HepG2 (cell line): ENCODE data around the gene CD244. TPM values are rescaled to one million over a fixed set of nuclear protein-coding genes. Genes with fewer than 3 reads are reported as not detected.
A peak's percentile ranks its signal among the peaks of the same experiment; 100 is the strongest.
"Not testable (repeated sequence)": the region's sequence is repeated elsewhere in the genome, so short reads cannot be mapped to it uniquely, and the experiment has no call there.

Source experiments
- ATAC-seq: fragments of 200-7000 bp; cut with Tn5 transposase; 3 replicates; pipeline ENCODE4 v1.9.1; 2020; ENCODE audit warnings: mild to moderate bottlenecking, moderate library complexity
- BruUV-seq: library from RNA; stranded (reverse); fragments of 400-500 nt; replicated peaks from 2 replicates; lab custom pipeline; 2021; lab: Mats Ljungman, UMichigan
- CTCF ChIA-PET: fragments of 300-600 bp; formaldehyde crosslinking; extraction: SDS; loops from one replicate; lab custom pipeline; 2021; ENCODE audit warnings: low total read pairs, inconsistent platforms, low intra/inter-chr PET ratio; lab: Yijun Ruan, JAX
- POLR2A ChIA-PET: fragments of 350-600 bp; sonication (Branson Sonifier 250); formaldehyde crosslinking; loops from one replicate; lab custom pipeline; 2020; ENCODE audit warnings: antibody characterized with exemption, inconsistent platforms; lab: Yijun Ruan, JAX
- DNase-seq: peaks from one replicate; pipeline ENCODE4 v3.0.0-alpha.2; 2015; ENCODE audit warnings: low spot score
- FAIRE-seq: peaks from 3 replicates; lab custom pipeline; 2011; peaks lifted over from hg19 to GRCh38; lab: Jason Lieb, UNC
- H2AFZ ChIP-seq: one replicate; pipeline ENCODE4 v1.6.1; 2011; ENCODE audit warnings: low read length, inconsistent platforms
- H3K27ac ChIP-seq: fragments of 300-600 bp; 3 replicates; pipeline ENCODE4 v1.8.0; 2011; ENCODE audit warnings: mixed run types, mild to moderate bottlenecking, mixed read lengths, low read length, inconsistent platforms; ENCODE audit not compliant: insufficient read depth; ENCODE audit errors: extremely low read length
- H3K27me3 ChIP-seq, 2 experiments: fragments of 200-600 bp in 1 of 2; 2 replicates in 1 of 2; 3 replicates in 1 of 2; pipeline versions ENCODE4 v1.6.0 to v1.8.0; 2011; ENCODE audit warnings: low read length in 2 of 2, mild to moderate bottlenecking in 2 of 2, moderate library complexity in 2 of 2, inconsistent platforms in 1 of 2; ENCODE audit not compliant: insufficient read depth in 2 of 2, control insufficient read depth in 1 of 2
- H3K36me3 ChIP-seq, 2 experiments: fragments of 200-600 bp in 1 of 2; replicated peaks in 1 of 2; 2 replicates in 1 of 2; 3 replicates in 1 of 2; pipeline versions ENCODE4 v1.5.1 to v1.8.0; 2011; ENCODE audit warnings: low read length in 2 of 2, inconsistent platforms in 1 of 2; ENCODE audit not compliant: insufficient read depth in 2 of 2, control insufficient read depth in 1 of 2
- H3K4me1 ChIP-seq: 2 replicates; pipeline ENCODE4 v1.5.1; 2012; ENCODE audit warnings: low read length, inconsistent platforms; ENCODE audit not compliant: insufficient read depth
- H3K4me2 ChIP-seq: 2 replicates; pipeline ENCODE4 v1.6.0; 2011; ENCODE audit warnings: low read depth, low read length, inconsistent platforms
- H3K4me3 ChIP-seq, 3 experiments: fragments of 200-600 bp in 1 of 3; sonication (generic), shearing (Covaris generic) in 1 of 3; replicated peaks in 1 of 3; 2 replicates each; pipeline ENCODE4 v1.5.1; 2011 to 2016; ENCODE audit warnings: low read length in 3 of 3, inconsistent platforms in 2 of 3, low read depth in 2 of 3, mild to moderate bottlenecking in 2 of 3, control low read depth in 1 of 3, mixed read lengths in 1 of 3; ENCODE audit not compliant: insufficient read depth in 1 of 3
- H3K79me2 ChIP-seq: one replicate; pipeline ENCODE4 v1.6.1; 2011; ENCODE audit warnings: low read length, inconsistent platforms; ENCODE audit not compliant: insufficient read depth
- H3K9ac ChIP-seq: 2 replicates; pipeline ENCODE4 v1.6.0; 2011; ENCODE audit warnings: mild to moderate bottlenecking, low read depth, low read length, inconsistent platforms; ENCODE audit not compliant: insufficient read depth
- H3K9me3 ChIP-seq: 2 replicates; pipeline ENCODE4 v1.5.1; 2012; ENCODE audit warnings: mild to moderate bottlenecking, low read length
- H4K20me1 ChIP-seq: 2 replicates; pipeline ENCODE4 v1.6.0; 2011; ENCODE audit warnings: inconsistent platforms, mild to moderate bottlenecking, low read length, moderate library complexity; ENCODE audit not compliant: insufficient read depth
- EP300 ChIP-seq, 3 experiments: sonication (generic) in 1 of 3; formaldehyde crosslinking in 1 of 3; IDR thresholded peaks; 2 replicates each; pipeline versions ENCODE4 v1.5.1 to v1.6.1; 2011 to 2020; ENCODE audit warnings: low read depth in 2 of 3, low read length in 2 of 3, borderline replicate concordance in 1 of 3, improper control_type of control experiment in 1 of 3, mild to moderate bottlenecking in 1 of 3, missing genetic modification reagents in 1 of 3, moderate library complexity in 1 of 3
- RAD51 ChIP-seq: fragments of 450-650 bp; IDR thresholded peaks from 2 replicates; pipeline ENCODE4 v1.6.1; 2016; ENCODE audit warnings: borderline replicate concordance
- RFXANK ChIP-seq: IDR thresholded peaks from 2 replicates; pipeline ENCODE4 v1.6.1; 2016
- SP5 ChIP-seq: IDR thresholded peaks from 2 replicates; pipeline ENCODE4 v1.6.1; 2016; ENCODE audit warnings: low read depth, borderline replicate concordance
- ZFP36L2 ChIP-seq: sonication (generic); formaldehyde crosslinking; IDR thresholded peaks from 2 replicates; pipeline ENCODE4 v1.4.0; 2020; ENCODE audit warnings: missing genetic modification reagents
- ZNF609 ChIP-seq: sonication (generic); formaldehyde crosslinking; IDR thresholded peaks from 2 replicates; pipeline ENCODE4 v1.4.0; 2020; ENCODE audit warnings: mild to moderate bottlenecking, missing genetic modification reagents, borderline replicate concordance
- WGBS: methylation state at CpG from one replicate; pipeline ENCODE4 v1.1.6; 2017; ENCODE audit warnings: low lambda C conversion rate; 5-methylcytosine and 5-hydroxymethylcytosine counted together
- in situ Hi-C: cut with HindIII; loops from 2 replicates; pipeline ENCODE4 v1.10.0; 2017; ENCODE audit warnings: low pct_unique_long_range_greater_than_20kb; ENCODE audit not compliant: extremely low pct_ligation_motif_present
- intact Hi-C: fragments of 100-400 bp; cut with micrococcal nuclease; formaldehyde crosslinking; loops from one replicate; pipeline ENCODE4 v1.10.0; 2022; ENCODE audit not compliant: unreplicated experiment
- polyA plus RNA-seq, 8 experiments: library from polyadenylated mRNA; depleted of rRNA in 3 of 8; stranded (reverse) in 7 of 8; unstranded in 1 of 8; fragments of >200 nt; fragmentation: Illumina TruSeq in 4 of 8; extraction: Trizol in 4 of 8; gene quantifications; 2 replicates each; pipeline versions ENCODE4 v1.2.1 to v1.2.3, GENCODE V29; 2011 to 2016; ENCODE audit warnings: low read depth in 4 of 8, missing spikeins in 1 of 8, mixed read lengths in 1 of 8; ENCODE audit not compliant: insufficient read depth in 1 of 8
- total RNA-seq, 5 experiments: library from RNA; depleted of rRNA; stranded (reverse); fragments of >200 nt; fragmentation: Illumina TruSeq; extraction: Trizol; gene quantifications; 2 replicates each; pipeline ENCODE4 v1.2.3, GENCODE V29; 2016; ENCODE audit warnings: low read depth in 1 of 5

CD244 gene
- total and polyA plus RNA-seq, 2 of the 13 experiments (the other 11 are each of a cell fraction or from before 2014, with no cell fraction given), result 0.09 TPM; not detected in 1

GRCh38 chr1:160868141-160868540, 5.5 kb upstream of the CD244 start (continued):
- TF ChIP-seq EP300 (IDR thresholded peaks at IDR 0.05; ENCODE audit: low read depth in 2 of 2, low read length in 2 of 2) (no peak), EP300 (CRISPR knock-in tag; IDR thresholded peaks at IDR 0.05; ENCODE audit: borderline replicate concordance) (no peak)

- FAIRE-seq, H3K4me3 ChIP-seq, ATAC-seq, H2AFZ ChIP-seq, H3K9ac ChIP-seq, intact Hi-C loops, H3K4me2 ChIP-seq, BruUV-seq, H3K36me3 ChIP-seq, H3K27ac ChIP-seq, DNase-seq, in situ Hi-C loops, H3K9me3 ChIP-seq, CTCF ChIA-PET, POLR2A ChIA-PET, H4K20me1 ChIP-seq, H3K27me3 ChIP-seq, H3K79me2 ChIP-seq: not testable (repeated sequence)
- WGBS, result 45% methylated on average over 4 of the region's 4 CpGs
- H3K4me1 ChIP-seq, result peaks cover 28% of the 10 kb centered on the region
Measured at GRCh38 chr1:160867651-160868050, 5.0 kb upstream of the CD244 start.

GRCh38 chr1:160866695-160867260, 4.1 kb upstream of the CD244 start:
- no TSS peak for BruUV-seq
- DNase-seq (no peak), FAIRE-seq (no peak), ATAC-seq (no peak)
- no peak for TF ChIP-seq RAD51
- TF ChIP-seq ZFP36L2 (CRISPR knock-in tag), result no peak
- no peak for TF ChIP-seq RFXANK (CRISPR knock-in tag)
- TF ChIP-seq SP5, result no peak
- no peak for TF ChIP-seq ZNF609 (CRISPR knock-in tag)
- H3K79me2 ChIP-seq, result no peaks in the 10 kb centered on the region
- no peaks in the 10 kb centered on the region for H3K9me3 ChIP-seq
- H4K20me1 ChIP-seq, result no peaks in the 10 kb centered on the region
- H3K4me1 ChIP-seq, result peaks cover 28% of the 10 kb centered on the region
- intact Hi-C loops (no loop called here), in situ Hi-C loops (no loop called here)
- H3K4me2 ChIP-seq, result peak overlapping the region; percentile 38
- H3K27ac ChIP-seq, result no peak overlapping the region
- H3K27me3 ChIP-seq, result no peaks in the 10 kb centered on the region
- POLR2A ChIA-PET, result no interaction called here
- WGBS, result 2% methylated on average over 6 of the region's 6 CpGs
- H3K36me3 ChIP-seq, result no peaks in the 10 kb centered on the region
- peak overlapping the region in 1 of 3 experiments; percentile 10; a peak in 1 of 6 replicates for H3K4me3 ChIP-seq
- no peak overlapping the region for H3K9ac ChIP-seq
- H2AFZ ChIP-seq, result no peak overlapping the region
- CTCF ChIA-PET, result no interaction called here
